ENCODE data around the gene CHST6. TPM values are rescaled to one million over a fixed set of nuclear protein-coding genes. Genes with fewer than 3 reads are reported as not detected.
A peak's percentile ranks its signal among the peaks of the same experiment; 100 is the strongest.
"Not testable (repeated sequence)": the region's sequence is repeated elsewhere in the genome, so short reads cannot be mapped to it uniquely, and the experiment has no call there.

Gene CHST6
- total RNA-seq, result not detected

DNA sequence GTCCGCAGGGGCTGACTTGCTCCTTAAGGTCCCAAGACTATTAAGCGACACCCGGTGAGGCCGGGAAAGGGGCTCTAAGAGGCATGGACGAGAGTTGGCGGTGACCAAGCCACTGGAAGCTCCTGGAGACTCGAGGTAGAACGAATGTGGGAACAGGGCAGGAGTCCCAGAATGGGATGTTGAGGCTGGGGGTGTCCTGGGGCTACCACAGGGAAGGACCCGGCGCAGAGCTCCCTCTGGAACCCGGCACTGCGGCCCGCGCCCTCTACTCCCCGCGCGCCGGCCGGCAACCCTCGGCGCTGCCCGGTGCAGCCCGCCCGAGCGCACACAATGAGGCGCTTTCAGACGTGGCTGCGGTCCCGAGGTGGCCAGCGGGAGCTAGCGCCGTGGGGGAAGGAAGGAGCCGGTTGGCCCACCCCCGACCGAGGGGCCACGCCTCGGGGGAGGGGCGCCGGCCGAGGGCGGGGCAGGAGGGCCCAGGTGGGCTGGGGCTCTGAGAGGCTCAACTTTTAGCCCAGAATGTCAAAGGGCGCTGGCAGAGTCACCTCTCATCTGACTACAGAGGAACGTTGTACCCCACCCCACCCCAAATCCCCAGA is at the start of gene CHST6:
Gene CHST6, minus strand, starts transcription at position 366 of the 599 bp plus-strand sequence. CDS start 15,613 bp downstream, outside the sequence.
- peak in 1 of 2 donors; percentile 31 for DNase-seq (ENCODE audit: low spot score in 2 of 2)
- H3K36me3 Mint-ChIP-seq, result peaks cover 0 to 7% of the 10 kb centered on the region in 2 donors
- no peaks in the 10 kb centered on the region for H3K9me3 Mint-ChIP-seq
- no peak within 1 kb of the TSS for H3K27ac Mint-ChIP-seq
- peak; percentile 49 to 75 for ATAC-seq

DNA sequence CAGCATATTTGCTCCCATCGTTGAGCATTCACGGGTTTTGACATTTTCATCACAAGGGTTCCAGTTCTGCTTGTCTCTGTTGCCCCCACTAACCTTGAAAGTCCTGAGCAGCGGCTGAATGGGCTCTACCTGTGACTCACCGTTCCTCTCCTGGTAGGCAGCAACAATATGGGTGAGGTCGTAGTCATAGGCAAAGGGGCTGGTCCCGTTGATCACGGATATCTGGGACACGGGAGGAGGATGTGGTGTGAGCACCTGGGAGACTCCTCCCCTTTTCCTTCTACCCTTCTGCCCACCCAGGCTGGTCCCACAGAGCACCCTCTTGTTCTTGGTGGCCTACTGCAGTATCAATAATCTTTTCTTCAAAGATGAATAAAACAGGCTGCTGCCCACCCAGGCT is 47.2 kb upstream of the CHST6 start:
- not testable (repeated sequence) for DNase-seq (ENCODE audit: low spot score in 2 of 2); ATAC-seq; H3K9me3 Mint-ChIP-seq; H3K36me3 Mint-ChIP-seq; H3K27ac Mint-ChIP-seq

DNA sequence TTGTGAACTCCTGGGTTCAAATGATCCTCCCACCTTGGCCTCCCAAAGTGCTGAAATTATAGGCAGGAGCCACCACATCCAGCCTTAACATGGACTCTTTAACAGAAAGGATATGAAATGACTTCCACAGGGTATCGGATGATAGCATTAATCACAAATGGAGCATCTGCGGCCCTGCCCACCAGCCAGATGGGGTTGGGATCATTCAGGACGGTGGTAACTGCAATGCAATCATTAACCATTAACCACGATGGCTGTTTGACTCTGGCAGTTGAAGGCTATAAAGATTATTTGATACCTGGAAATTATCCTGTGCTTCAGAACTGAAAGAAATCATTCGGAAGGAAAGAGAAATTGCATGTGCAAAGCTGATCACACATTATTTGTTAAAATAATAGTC is 46.0 kb upstream of the CHST6 start:
- Mint-ChIP-seq H3K27ac (no peak overlapping the region), H3K9me3 (no peaks in the 10 kb centered on the region), H3K36me3 (no peaks in the 10 kb centered on the region)
- ATAC-seq (no peak), DNase-seq (ENCODE audit: low spot score in 2 of 2) (no peak)

DNA sequence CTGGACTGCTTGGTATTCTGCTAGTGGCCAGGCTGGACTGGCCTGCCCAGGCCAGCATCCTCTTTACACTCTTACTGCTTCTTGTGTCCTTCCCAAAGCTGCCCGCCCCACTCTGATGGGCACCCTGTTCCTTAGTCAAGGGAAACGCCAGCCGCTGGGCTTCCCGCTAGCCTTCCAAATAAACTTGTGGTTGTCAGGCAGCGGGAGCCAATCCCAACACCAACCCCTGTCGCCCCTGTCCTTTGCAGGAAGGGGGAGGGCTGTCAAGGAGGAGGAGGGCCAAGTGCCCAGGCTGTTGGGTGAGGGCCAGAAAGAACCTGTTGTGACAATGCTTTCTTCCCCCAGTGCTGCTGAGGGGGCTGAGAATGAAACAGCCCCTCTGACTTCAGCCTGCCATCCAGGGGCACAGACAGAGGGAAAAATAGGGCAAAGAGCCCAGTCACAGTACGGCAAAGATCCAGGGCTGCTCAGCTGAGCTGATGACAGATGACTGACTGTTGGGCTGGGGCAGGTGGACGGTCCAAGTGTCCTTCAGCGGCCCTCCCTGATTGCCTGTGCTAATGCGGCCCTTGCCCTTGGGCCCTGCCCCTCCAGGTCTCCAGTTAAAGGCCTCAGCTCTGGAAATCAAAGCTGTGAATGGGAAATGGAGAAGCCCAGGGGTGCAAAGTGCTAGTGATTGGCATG is 43.8 kb upstream of the CHST6 start:
- H3K27ac Mint-ChIP-seq; H3K36me3 Mint-ChIP-seq; ATAC-seq; DNase-seq (ENCODE audit: low spot score in 2 of 2); H3K9me3 Mint-ChIP-seq: not testable (repeated sequence)

DNA sequence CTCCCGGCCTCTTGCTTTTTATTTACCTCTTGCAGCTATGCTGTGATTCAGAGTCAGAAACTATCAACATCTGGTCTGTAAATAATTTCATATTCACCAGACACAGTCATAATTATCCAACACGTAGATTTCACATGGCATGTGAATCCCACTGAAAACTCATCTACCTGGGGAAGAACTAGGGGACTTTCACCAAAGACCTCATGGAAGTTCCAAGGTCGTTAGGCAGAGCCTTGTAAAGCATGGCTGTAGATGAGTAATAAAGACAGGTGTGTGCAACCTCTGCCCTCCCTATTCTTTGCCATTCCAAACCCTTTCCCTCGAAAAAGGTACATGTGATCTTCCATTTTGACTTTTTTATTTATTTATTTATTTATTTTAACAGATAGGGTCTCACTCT is 42.5 kb upstream of the CHST6 start:
- no peak for ATAC-seq
- Mint-ChIP-seq H3K27ac (no peak overlapping the region), H3K9me3 (no peaks in the 10 kb centered on the region), H3K36me3 (no peaks in the 10 kb centered on the region)
- DNase-seq (ENCODE audit: low spot score in 2 of 2), result no peak

DNA sequence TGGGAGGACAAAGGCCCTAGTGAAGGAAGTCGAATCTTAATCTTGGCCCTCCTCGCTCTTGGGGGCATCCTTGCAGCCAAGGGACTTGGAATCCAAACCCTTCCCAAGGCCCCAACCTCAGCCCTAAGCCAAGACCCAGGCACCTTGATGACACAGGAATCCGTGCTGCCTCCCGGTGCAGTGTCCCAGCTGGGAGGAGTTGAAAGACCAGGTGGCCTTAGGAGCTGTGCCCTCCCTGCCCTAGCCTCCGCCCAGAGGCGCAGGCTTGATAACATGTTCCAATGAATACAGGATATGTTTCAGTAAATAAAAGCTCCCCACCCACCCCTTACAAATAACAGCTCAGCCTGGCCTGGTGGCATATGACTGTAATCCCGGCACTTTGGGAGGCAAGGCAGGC is 40.7 kb upstream of the CHST6 start, which contains the start of gene CHST5:
Gene CHST5, minus strand, starts transcription at position 208 of the 400 bp plus-strand sequence. CDS start 5,724 bp downstream, outside the sequence.
- Mint-ChIP-seq H3K9me3 (no peaks in the 10 kb centered on the region), H3K36me3 (no peaks in the 10 kb centered on the region), H3K27ac (no peak within 1 kb of the TSS)
- ATAC-seq (no peak), DNase-seq (ENCODE audit: low spot score in 2 of 2) (no peak)

DNA sequence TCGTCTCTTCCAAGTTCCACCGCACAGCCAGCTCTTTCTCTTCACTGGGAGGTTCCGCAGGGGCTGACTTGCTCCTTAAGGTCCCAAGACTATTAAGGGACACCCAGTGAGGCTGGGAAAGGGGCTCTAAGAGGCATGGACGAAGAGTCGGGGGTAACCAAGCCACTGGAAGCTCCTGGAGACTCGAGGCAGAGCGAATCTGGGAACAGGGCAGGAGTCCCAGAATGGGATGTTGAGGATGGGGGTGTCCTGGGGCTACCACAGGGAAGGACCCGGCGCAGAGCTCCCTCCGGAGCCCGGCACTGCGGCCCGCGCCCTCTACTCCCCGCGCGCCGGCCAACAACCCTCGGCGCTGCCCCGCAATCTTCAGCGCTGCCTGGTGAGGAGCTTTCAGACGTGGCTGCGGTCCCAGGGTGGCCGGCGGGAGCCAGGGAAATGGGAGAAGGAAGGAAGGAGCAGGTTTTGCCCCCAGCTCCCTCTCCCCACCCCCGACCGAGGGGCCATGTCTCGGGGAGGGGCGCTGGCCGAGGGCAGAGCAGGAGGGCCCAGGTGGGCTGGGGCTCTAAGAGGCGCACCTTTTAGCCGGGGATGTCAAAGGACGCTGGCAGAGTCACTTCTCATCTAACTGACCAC is 40.1 kb upstream of the CHST6 start:
- Mint-ChIP-seq H3K9me3 (no peaks in the 10 kb centered on the region), H3K36me3 (no peaks in the 10 kb centered on the region), H3K27ac (no peak overlapping the region)
- ATAC-seq, result no peak
- no peak for DNase-seq (ENCODE audit: low spot score in 2 of 2)

DNA sequence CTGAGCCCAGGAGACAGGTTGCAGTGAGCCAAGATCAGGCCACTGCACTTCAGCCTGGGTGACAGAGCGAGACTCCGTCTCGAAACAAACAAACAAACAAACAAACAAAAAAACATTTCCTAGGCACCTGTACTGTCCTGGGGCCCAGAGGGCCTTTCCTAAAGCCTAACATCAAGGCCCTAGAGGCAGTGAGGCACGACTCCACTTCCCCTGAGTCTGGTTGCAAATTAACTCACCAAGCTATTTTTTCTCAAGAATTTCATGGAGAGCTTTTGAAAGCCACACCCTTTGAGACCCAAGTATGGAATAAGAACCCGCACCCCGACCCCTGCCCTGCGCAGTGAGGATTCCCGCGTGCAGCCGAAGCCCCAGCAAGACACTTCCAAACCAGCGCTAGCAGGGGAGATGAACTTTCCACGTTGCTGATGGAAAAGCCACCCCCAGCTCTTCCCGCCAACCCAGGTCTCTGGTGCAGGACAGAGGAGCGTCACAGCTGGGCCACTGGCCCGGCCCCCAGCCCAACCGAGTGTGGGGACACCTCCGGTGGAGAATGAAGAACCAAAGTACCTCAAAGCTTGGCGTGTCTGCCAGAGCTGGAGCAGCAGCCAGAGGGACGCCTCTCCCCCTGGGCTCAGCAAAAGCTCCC is 39.4 kb upstream of the CHST6 start:
- no peak overlapping the region for H3K27ac Mint-ChIP-seq
- H3K9me3 Mint-ChIP-seq, result no peaks in the 10 kb centered on the region
- no peak for ATAC-seq
- DNase-seq (ENCODE audit: low spot score in 2 of 2), result no peak
- H3K36me3 Mint-ChIP-seq, result no peaks in the 10 kb centered on the region

DNA sequence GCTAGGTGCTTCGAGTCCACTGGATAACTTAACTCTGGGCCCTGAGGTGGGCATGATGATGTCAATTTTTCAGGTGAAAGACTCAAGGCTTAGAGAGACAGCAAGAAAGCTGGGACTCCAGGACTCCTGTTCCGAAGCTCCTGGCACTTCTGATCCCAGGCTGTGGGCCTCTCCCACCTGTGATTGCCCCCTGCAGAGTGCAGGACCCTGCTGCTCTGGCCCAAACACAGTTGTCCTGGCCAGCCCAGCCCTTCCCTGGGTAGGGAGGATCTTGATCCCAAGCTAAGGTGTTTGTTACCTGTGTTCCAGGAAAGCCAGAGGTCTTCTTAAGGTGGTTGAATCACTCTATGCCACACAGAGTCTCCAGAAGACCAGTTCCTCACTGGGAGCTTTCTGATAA is 37.5 kb upstream of the CHST6 start:
- no peaks in the 10 kb centered on the region for H3K36me3 Mint-ChIP-seq
- no peak for ATAC-seq
- no peaks in the 10 kb centered on the region for H3K9me3 Mint-ChIP-seq
- no peak for DNase-seq (ENCODE audit: low spot score in 2 of 2)
- no peak overlapping the region for H3K27ac Mint-ChIP-seq

DNA sequence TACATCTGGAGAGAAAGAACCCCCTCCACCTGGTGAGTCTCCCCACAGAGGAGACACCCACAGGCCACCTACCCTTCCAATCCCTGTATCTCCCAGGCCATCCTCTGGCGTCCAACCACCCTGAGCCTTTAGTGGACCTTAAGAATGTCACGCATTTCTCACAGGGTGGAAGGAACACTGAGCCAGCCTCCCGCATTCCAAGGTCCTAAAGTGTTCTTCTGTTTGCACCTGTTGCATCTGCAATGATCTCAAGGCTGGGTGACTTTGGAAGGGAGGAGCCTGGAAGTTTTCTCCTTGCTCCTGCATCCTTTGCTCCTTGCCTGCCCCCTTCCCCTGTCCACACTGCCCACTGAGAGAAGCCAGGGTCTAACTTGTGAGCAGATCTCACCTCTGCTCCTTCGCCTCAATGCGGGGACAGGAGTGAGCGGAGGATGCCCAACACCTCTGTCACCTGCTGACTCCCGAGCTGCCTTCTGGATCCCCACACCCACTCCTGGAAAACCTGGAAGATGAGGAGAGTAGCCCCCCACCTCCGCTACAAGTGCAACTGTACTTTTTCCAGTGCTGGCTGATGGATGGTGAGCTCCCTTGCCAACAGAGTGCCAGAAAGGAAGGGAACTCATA is 37.0 kb upstream of the CHST6 start:
- no peak for ATAC-seq
- no peak overlapping the region for H3K27ac Mint-ChIP-seq
- DNase-seq (ENCODE audit: low spot score in 2 of 2), result no peak
- H3K9me3 Mint-ChIP-seq, result no peaks in the 10 kb centered on the region
- H3K36me3 Mint-ChIP-seq, result no peaks in the 10 kb centered on the region

DNA sequence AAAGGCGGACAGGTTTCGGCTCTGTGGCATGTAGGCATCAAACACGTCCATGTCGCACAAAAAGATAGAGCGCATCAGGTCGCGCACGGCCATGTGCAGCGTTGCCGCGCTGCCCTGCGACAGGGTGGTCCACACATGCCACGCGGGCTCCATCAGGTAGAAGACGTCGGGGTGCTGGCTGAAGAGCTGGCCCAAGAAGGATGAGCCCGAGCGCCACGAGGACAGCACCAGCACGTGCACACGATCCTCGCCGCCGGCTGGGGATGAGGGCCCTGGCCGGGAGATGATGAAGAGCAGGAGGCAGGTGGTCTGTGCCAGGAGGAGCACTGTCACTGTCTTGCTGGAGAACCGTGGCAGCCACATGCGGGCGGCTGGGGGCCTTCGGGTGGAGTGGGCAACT is 34.7 kb upstream of the CHST6 start:
- no peak for DNase-seq (ENCODE audit: low spot score in 2 of 2)
- no peak for ATAC-seq
- H3K27ac Mint-ChIP-seq, result no peak overlapping the region
- no peaks in the 10 kb centered on the region for H3K36me3 Mint-ChIP-seq
- no peaks in the 10 kb centered on the region for H3K9me3 Mint-ChIP-seq

DNA sequence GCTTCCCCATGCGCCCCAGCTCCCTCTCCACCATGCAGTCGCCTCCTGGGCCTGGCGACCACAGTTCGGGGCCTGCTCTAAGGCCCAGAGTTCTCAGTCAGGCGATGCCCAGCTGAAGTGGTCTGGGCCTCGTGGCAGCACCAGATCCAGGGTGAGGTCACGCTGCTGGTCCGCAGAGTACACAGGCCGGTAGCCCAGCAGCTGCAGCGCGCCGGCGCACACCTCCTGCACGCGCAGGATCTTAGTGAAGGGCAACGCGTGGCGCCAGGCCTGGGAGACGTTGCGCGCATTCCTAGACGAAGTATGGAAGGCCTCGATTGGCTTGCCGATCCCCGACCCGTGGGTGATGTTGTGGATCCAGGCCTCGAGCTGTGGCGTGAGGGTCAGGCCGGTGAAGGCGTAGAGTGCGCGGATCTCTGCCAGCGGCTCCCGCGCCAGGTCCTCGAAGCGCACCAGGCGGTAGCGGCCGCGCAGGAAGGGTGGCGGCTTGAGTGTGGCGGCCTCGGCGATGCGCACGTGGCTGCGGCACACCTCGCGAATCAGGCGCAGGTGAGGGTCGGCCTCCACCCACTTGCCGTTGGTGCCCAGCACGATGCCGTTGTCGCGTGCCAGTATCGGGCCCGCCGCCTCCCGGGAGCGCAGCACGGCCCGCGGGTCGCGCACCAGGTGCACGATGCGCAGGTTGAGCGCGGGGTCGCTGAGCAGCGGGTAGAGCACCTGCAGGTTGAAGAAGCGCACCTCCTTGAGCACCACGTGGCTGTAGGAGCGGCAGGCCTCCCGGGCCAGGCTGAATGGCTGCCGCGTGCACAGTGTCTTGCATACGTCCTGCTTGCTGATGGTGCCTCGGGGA is 34.0 kb upstream of the CHST6 start:
- ATAC-seq (no peak), DNase-seq (ENCODE audit: low spot score in 2 of 2) (no peak)
- Mint-ChIP-seq H3K9me3 (no peaks in the 10 kb centered on the region), H3K36me3 (no peaks in the 10 kb centered on the region), H3K27ac (no peak overlapping the region)

DNA sequence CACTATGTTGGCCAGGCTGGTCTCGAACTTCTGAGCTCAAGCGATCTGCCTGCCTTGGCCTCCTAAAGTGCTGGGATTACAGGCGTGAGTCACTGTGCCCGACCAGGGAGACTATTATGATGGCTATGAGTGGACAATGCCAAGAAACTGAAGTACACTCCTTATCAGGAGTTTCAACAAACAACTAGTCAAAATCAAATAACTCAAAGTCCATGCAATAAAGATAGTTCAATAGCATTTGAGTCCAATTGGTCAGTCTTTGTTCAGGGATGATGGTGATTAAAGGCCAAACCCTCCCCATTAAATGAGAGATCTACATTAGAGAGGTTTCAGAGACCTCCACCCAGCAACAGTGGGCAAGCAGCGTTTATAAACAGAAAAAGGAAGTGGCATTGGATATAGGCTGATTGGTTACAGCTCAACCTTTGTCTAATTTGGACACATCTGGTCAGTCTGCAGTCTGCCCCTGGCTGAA is 32.6 kb upstream of the CHST6 start:
- H3K36me3 Mint-ChIP-seq, result no peaks in the 10 kb centered on the region
- ATAC-seq (no peak), DNase-seq (ENCODE audit: low spot score in 2 of 2) (no peak)
- no peaks in the 10 kb centered on the region for H3K9me3 Mint-ChIP-seq
- no peak overlapping the region for H3K27ac Mint-ChIP-seq

DNA sequence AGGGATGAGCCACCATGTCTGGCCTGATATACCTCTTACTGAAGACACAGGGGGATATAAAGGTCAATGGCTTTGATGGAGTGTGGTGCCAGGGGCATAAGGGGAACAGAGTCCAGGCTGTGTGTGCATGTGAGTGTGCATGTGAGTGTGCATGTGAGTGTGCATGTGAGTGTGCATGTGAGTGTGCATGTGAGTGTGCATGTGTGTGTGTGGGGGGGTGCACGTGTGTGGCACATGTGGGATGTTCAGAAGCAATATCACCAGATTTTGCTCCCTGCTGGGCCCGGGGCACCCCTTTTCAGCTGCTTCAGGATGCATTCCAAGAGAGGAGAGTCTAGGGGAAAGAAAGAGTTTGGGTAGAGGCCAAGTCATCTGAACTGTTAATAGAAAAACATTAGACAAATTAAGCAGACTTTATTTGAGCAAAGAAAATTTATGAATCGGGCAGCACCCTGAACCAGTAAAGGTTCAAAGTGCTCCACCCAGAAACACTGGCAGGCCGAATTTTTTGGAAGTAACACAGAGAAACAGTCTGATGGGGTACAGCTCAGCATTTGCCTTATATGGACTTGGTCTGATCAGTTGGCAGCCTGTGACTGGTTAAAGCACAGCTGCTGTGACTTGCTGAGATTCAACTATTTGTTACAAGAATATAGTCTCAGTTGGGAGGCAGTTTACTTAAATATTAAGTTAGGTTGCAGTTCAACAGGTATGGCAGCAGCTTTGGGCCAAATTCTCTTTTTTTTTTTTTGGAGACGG is 31.0 kb upstream of the CHST6 start:
- no peak overlapping the region for H3K27ac Mint-ChIP-seq

DNA sequence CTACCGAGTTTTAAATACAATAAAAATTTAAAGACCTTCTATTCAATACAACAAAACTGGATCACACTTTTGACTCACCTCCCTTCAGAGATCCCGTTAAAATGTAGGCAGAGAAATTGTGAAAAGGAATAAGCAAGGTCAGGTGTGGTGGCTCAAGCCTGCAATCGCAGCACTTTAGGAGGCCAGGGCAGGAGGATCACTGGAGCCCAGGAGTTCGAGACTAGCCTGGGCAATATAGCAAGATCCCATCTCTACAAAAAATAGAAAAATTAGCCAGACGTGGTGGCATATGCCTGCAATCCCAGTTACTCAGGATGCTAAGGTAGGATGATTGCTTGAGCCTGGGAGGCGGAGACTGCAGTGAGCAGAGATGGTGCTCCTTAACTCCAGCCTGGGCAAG is 23.9 kb upstream of the CHST6 start:
- Mint-ChIP-seq H3K9me3 (no peaks in the 10 kb centered on the region), H3K27ac (no peak overlapping the region), H3K36me3 (no peaks in the 10 kb centered on the region)
- no peak for ATAC-seq
- no peak for DNase-seq (ENCODE audit: low spot score in 2 of 2)

More for the DNA sequence above, 31.0 kb upstream of the CHST6 start:
- H3K9me3 Mint-ChIP-seq, result no peaks in the 10 kb centered on the region
- ATAC-seq (no peak), DNase-seq (ENCODE audit: low spot score in 2 of 2) (no peak)
- H3K36me3 Mint-ChIP-seq, result no peaks in the 10 kb centered on the region

Measured in activated naive CD4-positive, alpha-beta T cell treated with anti-CD3 and anti-CD28 coated beads, Interleukin-2, amount 50 U/mL, for 72 hours (primary cell).